ENCODE results near the gene TRIO.

DNA sequence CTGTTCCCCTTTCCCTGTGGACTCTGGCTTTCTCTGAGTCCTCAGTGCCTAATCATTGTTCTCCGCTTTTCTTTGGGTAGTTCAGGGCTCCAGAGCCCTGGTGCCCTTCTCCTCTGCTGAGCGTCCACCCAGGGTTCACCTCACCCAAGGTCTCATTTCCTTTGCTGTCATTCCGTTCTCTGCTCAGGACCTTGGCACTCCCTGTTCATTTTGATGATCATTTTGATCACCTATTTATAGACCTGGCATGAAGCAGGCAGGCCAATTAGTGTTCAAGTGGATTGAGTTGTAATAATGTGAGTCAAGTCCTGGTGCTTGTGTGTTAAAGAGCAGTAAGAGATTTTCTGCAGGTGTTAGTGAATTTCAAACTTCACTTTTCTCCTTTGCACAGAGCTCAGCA lies 3.6 kb downstream of the TRIO start:
- no peak for TF ChIP-seq POLR2AphosphoS5 (IDR thresholded peaks at IDR 0.05; ENCODE audit: low read depth, low read length)
- TF ChIP-seq TAF1 (IDR thresholded peaks at IDR 0.05; ENCODE audit: borderline replicate concordance, insufficient read depth, low read length), result no peak
- TF ChIP-seq SIN3A (IDR thresholded peaks at IDR 0.05; ENCODE audit: borderline replicate concordance, insufficient read depth, low read length), result no peak
- TF ChIP-seq, protein P1, sequence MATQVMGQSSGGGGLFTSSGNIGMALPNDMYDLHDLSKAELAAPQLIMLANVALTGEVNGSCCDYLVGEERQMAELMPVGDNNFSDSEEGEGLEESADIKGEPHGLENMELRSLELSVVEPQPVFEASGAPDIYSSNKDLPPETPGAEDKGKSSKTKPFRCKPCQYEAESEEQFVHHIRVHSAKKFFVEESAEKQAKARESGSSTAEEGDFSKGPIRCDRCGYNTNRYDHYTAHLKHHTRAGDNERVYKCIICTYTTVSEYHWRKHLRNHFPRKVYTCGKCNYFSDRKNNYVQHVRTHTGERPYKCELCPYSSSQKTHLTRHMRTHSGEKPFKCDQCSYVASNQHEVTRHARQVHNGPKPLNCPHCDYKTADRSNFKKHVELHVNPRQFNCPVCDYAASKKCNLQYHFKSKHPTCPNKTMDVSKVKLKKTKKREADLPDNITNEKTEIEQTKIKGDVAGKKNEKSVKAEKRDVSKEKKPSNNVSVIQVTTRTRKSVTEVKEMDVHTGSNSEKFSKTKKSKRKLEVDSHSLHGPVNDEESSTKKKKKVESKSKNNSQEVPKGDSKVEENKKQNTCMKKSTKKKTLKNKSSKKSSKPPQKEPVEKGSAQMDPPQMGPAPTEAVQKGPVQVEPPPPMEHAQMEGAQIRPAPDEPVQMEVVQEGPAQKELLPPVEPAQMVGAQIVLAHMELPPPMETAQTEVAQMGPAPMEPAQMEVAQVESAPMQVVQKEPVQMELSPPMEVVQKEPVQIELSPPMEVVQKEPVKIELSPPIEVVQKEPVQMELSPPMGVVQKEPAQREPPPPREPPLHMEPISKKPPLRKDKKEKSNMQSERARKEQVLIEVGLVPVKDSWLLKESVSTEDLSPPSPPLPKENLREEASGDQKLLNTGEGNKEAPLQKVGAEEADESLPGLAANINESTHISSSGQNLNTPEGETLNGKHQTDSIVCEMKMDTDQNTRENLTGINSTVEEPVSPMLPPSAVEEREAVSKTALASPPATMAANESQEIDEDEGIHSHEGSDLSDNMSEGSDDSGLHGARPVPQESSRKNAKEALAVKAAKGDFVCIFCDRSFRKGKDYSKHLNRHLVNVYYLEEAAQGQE (IDR thresholded peaks at IDR 0.05; ENCODE audit: insufficient read depth in 1 of 2, low read depth in 2 of 2, low read length in 2 of 2), result no peak
- TF ChIP-seq FOXP2 (optimal IDR thresholded peaks at IDR 0.05; ENCODE audit: borderline replicate concordance, extremely low read depth, extremely low read length, insufficient read depth), result no peak

All from PFSK-1 (cell line).